GM21381 (cell line): ENCODE measurements around the gene PROCR.
"Not testable (repeated sequence)": the region's sequence is repeated elsewhere in the genome, so short reads cannot be mapped to it uniquely, and the experiment has no call there.

Experiments
- ATAC-seq: cut with Tn5 transposase; IDR thresholded peaks from one replicate; pipeline ENCODE4 v1.9.1; 2021; ENCODE audit warnings: mild to moderate bottlenecking, moderate library complexity; ENCODE audit not compliant: unreplicated experiment

The PROCR gene

DNA sequence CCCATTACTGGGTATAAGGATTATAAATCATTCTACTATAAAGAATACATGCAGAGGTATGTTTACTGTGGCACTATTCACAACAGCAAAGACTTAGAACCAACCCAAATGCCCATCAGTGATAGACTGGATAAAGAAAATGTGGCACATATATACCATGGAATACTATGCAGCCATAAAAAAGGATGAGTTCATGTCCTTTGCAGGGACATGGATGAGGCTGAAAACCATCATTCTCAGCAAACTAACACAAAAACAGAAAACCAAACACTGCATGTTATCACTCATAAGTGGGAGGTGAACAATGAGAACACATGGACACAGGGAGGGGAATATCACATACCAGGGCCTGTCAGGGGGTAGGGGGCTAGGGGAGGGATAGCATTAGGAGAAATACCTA is 7.3 kb upstream of the PROCR start:
- not testable (repeated sequence) for ATAC-seq

DNA sequence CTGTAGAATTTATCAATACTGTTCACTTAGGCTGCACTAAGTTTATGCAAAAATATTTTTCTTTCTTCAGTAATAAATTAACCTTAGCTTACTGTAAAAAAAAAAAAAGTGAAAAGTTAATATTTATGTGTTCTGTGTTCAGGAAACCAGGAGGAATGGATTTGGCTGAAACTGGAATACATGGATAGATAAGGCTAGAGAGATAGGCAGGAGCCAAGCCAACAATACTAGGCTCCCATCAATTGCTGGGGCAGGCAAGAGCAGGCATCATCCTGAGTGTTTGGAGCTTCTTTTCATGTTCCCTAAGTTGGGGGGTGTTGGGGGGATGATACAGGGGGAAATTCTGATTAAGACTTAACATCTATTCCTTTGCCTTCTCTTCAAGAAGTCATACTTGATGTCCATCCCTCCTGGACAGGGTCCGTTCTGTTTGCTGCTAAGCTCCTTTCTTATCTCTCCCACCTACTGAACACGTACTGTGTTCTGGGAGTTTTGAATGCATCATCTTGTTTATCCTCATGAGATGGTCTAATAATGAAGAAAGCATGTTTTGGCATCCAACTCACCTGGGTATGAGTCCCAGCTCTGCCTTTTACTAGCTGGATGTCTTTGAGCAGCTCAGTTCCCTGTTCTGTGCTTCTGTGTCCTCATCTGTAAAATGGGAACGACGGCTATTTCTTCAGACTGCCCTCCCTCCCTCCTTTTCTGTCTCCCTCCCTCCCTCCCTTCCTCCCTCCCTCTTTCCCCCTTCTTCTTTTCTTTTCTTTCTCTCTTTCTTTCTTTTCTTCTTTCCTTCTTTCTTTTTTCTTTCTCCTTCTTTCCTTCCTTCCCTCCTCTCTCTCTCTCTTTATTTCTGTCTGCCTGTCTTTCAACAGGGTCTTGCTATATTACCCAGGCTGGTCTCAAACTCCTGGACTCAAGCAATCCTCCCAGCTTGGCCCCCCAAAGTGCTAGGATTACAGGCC is 6.4 kb upstream of the PROCR start:
- ATAC-seq = no peak

DNA sequence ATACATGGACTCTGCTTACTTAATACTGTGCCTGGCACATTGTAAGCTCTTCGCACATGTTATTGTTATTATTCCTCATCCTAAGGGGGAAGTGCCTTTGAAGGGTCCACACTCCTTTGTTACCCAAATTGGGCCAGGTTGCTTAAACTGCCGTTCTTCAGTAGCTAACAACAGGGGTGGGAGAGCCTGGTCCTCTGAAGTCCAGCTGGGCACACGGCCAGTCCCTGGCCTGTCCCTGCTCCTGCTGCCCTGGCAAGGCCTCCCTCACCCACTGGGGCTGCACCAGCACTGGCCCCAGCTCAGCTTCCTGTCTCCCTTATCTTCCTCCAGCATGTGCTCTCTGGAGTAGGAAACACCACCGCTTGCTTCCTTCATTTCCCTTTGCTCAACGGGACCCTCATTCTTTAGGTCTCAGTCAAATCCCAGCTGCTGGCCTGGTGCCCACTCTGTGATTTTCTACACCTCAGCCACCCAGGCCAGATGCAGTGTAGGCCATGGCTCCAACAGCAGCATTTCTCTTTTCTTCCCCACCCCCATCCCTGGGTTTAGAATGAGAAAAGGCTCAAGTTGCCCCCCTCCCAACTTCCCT is 5.5 kb upstream of the PROCR start:
- ATAC-seq = no peak

DNA sequence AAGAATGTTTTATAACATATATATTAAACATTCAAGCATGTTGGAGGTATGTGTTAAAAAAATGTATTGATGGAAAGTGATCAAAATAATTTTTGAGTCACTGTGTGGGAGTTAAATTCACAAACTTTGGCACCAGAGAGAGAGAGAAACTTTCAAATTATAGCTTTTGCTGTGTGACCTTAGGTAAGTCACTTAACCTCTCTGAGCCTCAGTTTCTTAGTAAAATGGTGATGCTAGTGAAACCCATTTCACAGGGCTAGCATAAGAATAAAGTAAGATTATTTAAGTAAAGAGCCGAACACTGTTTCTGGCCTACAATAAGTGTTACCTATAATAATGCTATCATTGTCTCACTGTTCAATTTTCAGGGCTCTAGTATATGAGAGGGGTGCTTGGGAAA is 4.1 kb upstream of the PROCR start:
- no peak for ATAC-seq

DNA sequence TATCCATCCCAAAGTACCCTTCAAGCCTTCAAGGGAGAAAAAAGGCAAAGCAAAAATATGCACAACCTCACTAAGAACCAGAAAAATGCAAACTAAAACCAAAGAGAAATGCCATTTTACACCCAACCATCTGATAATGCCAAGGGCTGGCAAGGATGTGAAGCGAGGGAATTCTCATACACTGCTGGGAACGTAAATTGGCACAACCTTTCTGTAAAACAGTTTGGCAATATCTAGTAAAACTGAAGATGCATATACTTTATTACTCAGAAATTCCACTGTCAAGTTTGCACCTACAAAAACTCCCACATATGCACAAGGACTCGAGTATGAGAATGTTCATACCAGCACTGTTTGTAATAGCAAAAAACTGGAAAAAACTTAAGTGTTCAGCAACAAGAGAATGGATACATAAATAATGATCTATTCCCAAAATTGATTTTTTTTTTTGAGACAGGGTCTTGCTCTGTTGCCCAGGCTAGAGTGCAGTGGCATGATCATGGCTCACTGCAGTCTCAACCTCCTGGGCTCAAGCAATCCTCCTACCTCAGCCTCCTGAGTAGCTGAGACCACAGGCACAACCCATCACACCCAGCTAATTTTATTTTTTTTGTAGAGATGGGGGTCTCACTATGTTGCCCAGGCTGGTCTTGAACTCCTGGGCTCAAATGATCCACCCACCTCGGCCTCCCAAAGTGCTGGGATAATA is 3.0 kb upstream of the PROCR start:
- ATAC-seq = not testable (repeated sequence)

DNA sequence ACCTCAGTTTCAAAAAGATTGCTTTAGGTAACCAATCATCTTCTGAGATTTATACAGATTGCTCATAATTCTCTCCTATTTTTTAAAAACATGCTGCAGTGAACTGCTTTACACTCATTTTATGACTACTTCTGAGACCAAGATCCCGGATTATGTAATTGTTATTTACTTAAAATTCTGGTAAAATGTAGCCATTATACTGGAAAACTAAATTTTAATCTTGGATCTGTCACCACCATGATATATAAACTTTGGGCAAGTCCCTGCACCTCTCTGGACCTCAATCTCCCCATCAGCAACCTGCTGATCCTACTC is 477 bp upstream of the PROCR start:
- no peak for ATAC-seq

DNA sequence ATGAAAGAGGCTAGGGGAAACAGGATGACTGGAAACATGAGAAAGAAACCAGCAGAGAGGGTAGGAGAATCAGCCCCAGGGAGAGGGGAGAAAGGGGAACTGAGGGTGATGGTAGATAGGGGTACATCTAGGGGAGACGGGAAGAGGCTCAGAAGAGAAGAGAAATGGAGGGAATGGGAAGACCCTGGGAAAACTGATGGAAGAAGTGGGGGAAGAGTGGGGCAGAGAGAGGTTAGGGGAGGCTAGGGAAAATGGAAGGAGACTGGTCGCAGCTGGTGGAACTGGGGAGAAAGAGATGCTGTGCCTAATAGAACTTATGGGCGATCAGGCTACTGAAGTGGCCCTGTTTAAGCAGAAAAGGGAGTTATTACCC is 548 bp downstream of the PROCR start:
- ATAC-seq = no peak

DNA sequence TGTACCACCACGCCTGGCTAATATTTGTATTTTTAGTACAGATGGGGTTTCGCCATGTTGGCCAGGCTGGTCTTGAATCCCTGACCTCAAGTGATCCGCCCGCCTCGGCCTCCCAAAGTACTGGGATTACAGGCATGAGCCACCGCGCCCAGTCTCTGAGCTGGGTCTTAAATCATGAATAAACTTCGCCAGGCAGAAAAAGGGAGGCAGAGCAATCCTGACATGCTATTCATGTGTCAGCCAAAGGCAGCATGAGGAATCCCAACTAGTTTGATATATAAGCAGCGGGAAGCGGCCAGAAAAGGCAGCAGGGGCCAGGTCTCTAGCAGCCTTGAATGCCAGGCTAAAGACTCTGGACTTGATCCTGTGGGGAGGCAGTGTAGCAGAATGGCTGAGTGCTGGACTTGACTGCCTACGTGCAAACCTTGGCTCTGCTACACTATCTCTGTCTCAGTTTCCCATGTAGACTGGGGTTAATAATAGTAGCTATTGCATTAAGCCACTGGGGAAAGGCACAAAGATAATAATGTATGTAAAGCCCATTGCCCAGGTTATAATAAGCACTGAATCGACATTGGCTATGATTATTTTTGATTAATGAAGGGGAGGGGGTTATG is 1.8 kb downstream of the PROCR start:
- no peak for ATAC-seq

DNA sequence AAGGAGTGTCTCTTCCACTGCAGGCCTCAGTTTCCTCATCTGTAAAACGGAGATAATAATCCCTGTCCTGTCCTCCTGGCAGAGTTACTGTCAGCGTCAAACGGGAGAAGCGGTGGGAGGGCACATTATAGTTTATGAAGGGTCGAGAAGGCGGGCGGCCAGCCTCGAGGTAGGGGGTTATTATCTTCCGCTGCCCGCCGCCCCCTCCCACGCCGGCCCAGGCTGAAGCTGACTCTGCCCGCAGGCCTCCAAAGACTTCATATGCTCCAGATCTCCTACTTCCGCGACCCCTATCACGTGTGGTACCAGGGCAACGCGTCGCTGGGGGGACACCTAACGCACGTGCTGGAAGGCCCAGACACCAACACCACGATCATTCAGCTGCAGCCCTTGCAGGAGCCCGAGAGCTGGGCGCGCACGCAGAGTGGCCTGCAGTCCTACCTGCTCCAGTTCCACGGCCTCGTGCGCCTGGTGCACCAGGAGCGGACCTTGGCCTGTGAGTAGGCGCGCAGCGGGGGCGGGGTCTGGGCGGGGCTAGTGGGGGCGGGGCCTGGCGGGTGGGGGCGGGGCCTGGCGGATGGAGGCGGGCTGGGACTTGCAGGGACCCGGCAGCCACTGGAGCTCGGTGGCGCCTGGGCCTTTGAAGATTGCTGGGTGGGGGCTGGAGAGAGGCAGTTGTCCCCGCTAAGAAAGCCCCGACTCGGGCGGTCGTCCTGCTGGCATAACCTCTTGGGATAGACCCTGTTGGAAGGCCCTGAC is 2.8 kb downstream of the PROCR start:
- ATAC-seq = no peak

DNA sequence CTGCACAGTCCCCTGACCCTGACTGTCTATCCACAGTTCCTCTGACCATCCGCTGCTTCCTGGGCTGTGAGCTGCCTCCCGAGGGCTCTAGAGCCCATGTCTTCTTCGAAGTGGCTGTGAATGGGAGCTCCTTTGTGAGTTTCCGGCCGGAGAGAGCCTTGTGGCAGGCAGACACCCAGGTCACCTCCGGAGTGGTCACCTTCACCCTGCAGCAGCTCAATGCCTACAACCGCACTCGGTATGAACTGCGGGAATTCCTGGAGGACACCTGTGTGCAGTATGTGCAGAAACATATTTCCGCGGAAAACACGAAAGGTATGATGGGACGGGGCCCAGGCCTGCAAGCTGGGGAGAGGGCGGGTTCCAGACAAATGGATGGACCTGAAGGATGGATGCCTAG is 4.3 kb downstream of the PROCR start:
- no peak for ATAC-seq

DNA sequence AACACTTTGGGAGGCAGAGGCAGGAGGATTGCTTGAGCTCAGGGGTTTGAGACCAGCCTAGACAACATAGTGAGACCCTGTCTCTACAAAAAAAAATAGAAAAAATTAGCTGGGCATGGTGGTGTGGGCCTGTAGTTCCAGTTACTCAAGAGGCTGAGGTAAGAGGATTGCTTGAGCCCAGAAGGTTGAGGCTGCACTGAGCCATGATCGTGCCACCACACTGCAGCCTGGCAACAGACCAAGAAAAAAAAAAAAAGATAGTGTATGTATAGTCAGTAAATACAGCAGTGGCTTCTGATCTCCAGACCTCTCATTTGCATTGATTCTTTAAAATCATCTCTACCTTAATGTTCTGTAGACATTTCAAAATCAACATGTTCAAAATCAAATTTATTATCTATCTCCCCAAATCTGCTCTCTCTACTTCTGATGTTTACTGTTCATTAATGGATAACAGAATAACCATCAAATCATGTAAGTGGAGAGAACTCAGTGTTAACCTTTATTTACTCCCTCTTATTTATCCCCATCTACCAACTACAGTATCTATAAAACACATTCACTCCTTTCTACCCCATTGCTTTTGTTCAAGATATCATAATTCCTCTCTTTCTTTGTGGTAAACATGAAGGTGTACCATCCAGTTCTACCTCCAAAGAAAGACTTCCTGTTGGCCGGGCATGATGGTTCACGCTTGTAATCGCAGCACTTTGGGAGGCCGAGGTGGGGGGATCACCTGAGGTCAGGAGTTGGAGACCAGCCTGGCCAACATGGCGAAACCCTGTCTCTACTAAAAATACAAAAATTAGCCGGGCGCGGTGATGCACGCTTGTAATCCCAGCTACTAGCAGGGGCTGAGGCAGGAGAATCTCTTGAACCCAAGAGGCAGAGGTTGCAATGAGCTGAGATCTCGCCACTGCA is 7.7 kb downstream of the PROCR start:
- ATAC-seq = no peak

DNA sequence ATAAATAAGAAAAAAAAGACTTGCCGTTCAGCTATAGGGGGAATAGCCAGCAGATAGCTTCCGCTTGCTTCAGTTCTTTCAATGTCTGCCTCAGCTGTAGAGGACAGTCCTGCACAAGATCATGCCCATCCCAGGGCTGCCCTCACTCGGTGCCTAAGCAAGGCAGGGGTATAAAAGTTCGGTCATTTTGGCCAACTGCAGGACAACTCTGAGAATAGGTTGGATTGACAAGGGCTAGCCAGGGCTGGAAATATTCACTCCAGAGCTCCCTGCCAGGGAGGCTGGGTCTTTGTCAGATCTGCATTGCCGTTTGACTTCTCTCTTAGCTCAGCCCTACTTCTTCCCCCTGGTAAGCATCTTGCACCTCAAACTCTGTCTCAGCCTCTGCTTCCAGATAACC is 8.4 kb downstream of the PROCR start:
- ATAC-seq = no peak

DNA sequence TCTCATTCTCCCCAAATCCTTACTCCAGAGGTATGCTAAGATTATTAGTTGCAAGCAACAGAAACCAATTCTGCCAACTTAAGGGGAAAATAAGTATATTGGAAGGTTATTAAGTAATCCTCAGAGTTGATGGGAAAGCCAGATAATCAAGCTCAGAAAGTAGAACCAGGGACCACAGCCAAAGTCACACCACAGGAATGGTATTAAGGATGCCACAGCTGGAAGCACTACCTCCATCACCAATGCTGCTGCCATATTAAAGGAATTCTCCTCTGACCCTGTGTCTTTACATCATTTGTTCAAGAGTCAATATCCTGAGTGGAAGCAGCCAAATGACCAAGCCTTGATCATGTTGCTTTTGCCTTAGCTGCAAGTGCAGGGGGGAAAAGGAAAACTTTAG is 9.9 kb downstream of the PROCR start:
- no peak for ATAC-seq

DNA sequence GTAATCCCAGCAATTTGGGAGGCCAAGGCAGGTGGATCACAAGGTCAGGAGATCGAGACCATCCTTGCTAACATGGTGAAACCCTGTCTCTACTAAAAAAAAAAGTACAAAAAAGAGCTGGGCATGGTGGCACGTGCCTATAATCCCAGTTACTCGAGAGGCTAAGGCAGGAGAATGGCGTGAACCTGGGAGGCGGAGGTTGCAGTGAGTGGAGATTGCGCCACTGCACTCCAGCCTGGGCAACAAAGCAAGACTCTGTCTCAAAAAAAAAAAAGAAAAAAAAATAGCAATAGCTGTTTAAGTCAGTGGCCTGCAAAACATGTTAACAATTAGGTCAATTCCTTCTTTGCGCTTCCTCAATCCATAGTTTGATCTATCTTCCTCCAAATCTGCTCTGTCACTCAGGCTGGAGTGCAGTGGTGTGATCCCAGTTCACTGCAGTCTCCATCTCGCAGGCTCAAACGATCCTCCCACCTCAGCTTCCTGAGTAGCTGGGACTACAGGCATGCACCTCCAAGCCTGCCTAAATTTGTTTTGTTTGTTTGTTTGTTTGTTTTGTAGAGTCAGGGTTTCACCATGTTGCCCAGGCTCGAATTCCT is 14.9 kb downstream of the PROCR start:
- not testable (repeated sequence) for ATAC-seq

DNA sequence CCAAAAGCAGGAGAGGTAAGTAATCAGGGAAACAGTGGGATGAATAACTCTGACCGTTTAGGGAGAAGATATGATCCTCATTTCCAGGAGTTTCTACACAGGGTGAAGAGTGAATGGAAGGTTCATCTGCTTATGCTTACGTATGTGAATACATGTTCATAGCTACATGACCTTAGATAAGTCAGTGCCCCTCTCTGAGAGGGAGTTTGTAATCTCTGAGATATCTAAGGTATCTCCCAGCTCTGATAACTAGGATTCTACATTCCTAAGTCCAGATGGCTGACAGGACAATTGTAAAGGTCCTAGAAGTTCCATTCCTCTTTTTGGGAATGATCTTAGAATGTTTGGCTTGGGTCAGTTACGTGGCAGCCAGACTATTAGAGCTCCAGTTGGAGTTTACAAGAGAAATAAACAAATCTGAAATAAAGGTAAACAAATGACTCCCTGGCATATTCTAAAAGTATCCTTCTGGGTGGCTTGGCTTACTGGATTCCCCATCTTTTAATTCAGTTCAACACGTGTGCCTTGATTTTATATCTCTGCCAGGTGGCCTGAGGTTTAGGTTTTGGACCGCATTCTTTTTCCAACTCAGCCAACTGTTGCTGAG is 15.8 kb downstream of the PROCR start:
- ATAC-seq = no peak

DNA sequence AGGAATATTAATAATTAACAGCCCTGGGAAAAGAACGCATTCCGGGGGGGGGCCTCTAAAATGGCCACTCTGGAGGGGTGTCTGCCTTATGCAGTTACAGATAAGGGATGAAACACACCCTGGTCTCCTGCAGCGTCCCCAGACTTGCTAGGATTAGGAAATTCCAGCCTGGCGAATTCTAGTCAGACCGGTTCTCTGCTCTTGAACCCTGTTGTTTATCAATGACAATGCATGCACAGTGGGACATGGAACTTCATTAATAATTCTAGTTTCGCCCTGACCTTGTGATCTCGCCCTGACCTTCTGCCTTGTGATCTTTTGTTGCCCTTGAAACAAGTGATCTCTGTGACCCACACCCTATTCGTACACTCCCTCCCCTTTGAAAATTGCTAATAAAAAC is 17.4 kb downstream of the PROCR start:
- not testable (repeated sequence) for ATAC-seq

DNA sequence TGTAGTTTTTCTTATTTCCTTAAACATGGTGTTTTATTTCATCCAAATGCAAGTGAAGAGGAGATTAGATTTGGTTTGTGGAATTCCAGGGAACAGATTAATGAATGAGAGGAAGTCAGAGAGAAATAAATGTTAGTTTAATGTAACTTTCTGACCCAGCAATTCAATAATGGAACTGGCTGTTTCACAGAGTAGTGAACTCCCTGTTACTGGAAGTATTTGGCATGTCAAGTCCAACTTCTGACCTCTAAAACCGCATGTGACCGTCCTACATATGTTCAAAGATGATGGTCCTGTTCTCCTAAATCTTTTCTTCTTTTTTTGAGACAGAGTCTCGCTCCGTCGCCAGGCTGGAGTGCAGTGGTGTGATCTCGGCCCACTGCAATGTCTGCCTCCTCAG is 18.7 kb downstream of the PROCR start:
- no peak for ATAC-seq

DNA sequence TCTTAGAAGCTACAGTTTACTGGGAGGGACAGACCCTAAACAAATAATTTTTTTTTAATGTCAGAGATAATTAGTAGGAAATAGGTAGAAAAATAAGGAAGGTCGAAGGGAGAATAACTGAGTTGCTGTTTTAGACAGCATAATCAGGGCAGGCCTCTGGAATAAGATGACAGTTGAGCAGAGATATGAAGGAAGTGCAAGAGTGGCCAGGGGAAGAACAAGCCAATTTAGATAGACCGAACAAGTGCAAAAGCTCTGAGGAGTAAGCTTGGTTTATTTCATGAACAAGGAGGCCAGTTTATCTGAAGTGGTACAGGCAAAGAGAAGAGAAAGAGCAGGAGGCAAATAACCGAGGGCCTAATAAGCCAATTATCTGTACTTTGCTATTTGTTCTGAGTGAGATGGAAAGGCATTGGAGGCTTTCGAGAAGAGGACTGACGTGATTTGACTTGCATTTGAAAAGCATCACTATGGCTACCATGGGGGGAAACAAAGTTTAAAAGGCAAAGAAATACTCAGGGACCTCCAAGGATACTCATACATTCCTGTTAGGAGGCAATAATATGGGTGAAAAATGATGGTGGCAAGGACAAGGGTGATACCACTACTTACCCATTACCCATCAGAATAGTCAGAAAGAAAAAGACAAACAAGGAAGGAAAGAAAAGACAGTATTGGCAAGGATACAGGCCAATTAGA is 19.7 kb downstream of the PROCR start:
- no peak for ATAC-seq
